ENCODE measurements around the gene SSMEM1. TPM values are rescaled to one million over a fixed set of nuclear protein-coding genes. Genes with fewer than 3 reads are reported as not detected.
"Not testable (repeated sequence)": the region's sequence is repeated elsewhere in the genome, so short reads cannot be mapped to it uniquely, and the experiment has no call there.

Gene SSMEM1
- total RNA-seq, 2 experiments from 2014 or later = not detected

GRCh38 chr7:130249626-130250025 lies 42.0 kb downstream of the SSMEM1 start:
- H2AFZ ChIP-seq (ENCODE audit: low read length); H3K27ac ChIP-seq (ENCODE audit: low read depth, low read length, poor library complexity, severe bottlenecking); intact Hi-C loops (cut with micrococcal nuclease; ENCODE audit: unreplicated experiment); POLR2A ChIA-PET; H3K4me3 ChIP-seq (ENCODE audit: low read depth, low read length, poor library complexity, severe bottlenecking); CTCF ChIA-PET (ENCODE audit: unreplicated experiment); H3K79me2 ChIP-seq (ENCODE audit: insufficient read depth, low read depth, low read length); BruUV-seq (replicated peaks); H3K9me3 ChIP-seq (ENCODE audit: low read length); H3K4me2 ChIP-seq (ENCODE audit: low read length); H3K4me1 ChIP-seq (ENCODE audit: insufficient read depth, low read length, poor library complexity, severe bottlenecking); DNase-seq (ENCODE audit: low spot score); H3K9me2 ChIP-seq (ENCODE audit: insufficient read depth, low read length); H3K36me3 ChIP-seq (ENCODE audit: insufficient read depth, low read length); H4K20me1 ChIP-seq (ENCODE audit: insufficient read depth, low read length): not testable (repeated sequence)

GRCh38 chr7:130254555-130254954 lies 46.9 kb downstream of the SSMEM1 start:
- TF ChIP-seq EZH2phosphoT487 (IDR thresholded peaks at IDR 0.05; ENCODE audit: borderline replicate concordance, low read depth, low read length) = no peak
- TF ChIP-seq CTCF (conservative IDR thresholded peaks at IDR 0.05; ENCODE audit: low read length) = no peak
- Histone ChIP-seq H3K4me2 (ENCODE audit: low read length) (no peak overlapping the region), H3K9me2 (ENCODE audit: insufficient read depth, low read length) (no peaks in the 10 kb centered on the region), H4K20me1 (ENCODE audit: insufficient read depth, low read length) (no peaks in the 10 kb centered on the region), H3K9me3 (ENCODE audit: low read length) (no peaks in the 10 kb centered on the region), H3K4me1 (ENCODE audit: insufficient read depth, low read length, poor library complexity, severe bottlenecking) (no peaks in the 10 kb centered on the region), H3K36me3 (ENCODE audit: insufficient read depth, low read length) (no peaks in the 10 kb centered on the region), H3K4me3 (ENCODE audit: low read depth, low read length, poor library complexity, severe bottlenecking) (no peak overlapping the region), H3K27ac (ENCODE audit: low read depth, low read length, poor library complexity, severe bottlenecking) (no peak overlapping the region), H3K79me2 (ENCODE audit: insufficient read depth, low read depth, low read length) (no peaks in the 10 kb centered on the region), H2AFZ (ENCODE audit: low read length) (no peak overlapping the region)
- no TSS peak for BruUV-seq (replicated peaks)
- intact Hi-C loops (cut with micrococcal nuclease; ENCODE audit: unreplicated experiment) = no loop called here
- ChIA-PET POLR2A (interaction anchor here (0.6 kb wide), 1 partner anchor 546 kb away, joined by 3 read pairs; no protein-coding TSS in a partner anchor), CTCF (ENCODE audit: unreplicated experiment) (no interaction called here)
- no peak for DNase-seq (ENCODE audit: low spot score)

- CTCF ChIA-PET (ENCODE audit: unreplicated experiment) = no interaction called here
- intact Hi-C loops (cut with micrococcal nuclease; ENCODE audit: unreplicated experiment) = no loop called here
These were observed 49.0 kb downstream of the SSMEM1 start for GRCh38 chr7:130256704-130257103.

More at GRCh38 chr7:130256704-130257103, 49.0 kb downstream of the SSMEM1 start:
- Histone ChIP-seq H3K4me3 (ENCODE audit: low read depth, low read length, poor library complexity, severe bottlenecking) (no peak overlapping the region), H3K36me3 (ENCODE audit: insufficient read depth, low read length) (no peaks in the 10 kb centered on the region), H4K20me1 (ENCODE audit: insufficient read depth, low read length) (no peaks in the 10 kb centered on the region), H3K27ac (ENCODE audit: low read depth, low read length, poor library complexity, severe bottlenecking) (no peak overlapping the region), H2AFZ (ENCODE audit: low read length) (no peak overlapping the region), H3K79me2 (ENCODE audit: insufficient read depth, low read depth, low read length) (no peaks in the 10 kb centered on the region), H3K9me2 (ENCODE audit: insufficient read depth, low read length) (no peaks in the 10 kb centered on the region), H3K9me3 (ENCODE audit: low read length) (no peaks in the 10 kb centered on the region), H3K4me2 (ENCODE audit: low read length) (no peak overlapping the region), H3K4me1 (ENCODE audit: insufficient read depth, low read length, poor library complexity, severe bottlenecking) (no peaks in the 10 kb centered on the region)
- no TSS peak for BruUV-seq (replicated peaks)
- no peak for TF ChIP-seq CTCF (conservative IDR thresholded peaks at IDR 0.05; ENCODE audit: low read length)
- TF ChIP-seq EZH2phosphoT487 (IDR thresholded peaks at IDR 0.05; ENCODE audit: borderline replicate concordance, low read depth, low read length) = no peak
- POLR2A ChIA-PET = interaction anchor here (0.5 to 1.3 kb wide), 3 partner anchors 12 to 431 kb away, joined by 3 read pairs; no protein-coding TSS in a partner anchor
- DNase-seq (ENCODE audit: low spot score) = no peak
